Esophagus squamous epithelium (tissue), 4 donors: ENCODE results near the gene SUSD1.

ENCODE experiments used
- CTCF ChIP-seq, 6 experiments: fragments of 450-650 bp in 4 of 6; fragments of 200-600 bp in 2 of 6; sonication (generic) in 2 of 6; IDR thresholded peaks; one replicate each; pipeline ENCODE4 v1.5.1; 2016 to 2019; ENCODE audit warnings: antibody characterized with exemption in 6 of 6, mild to moderate bottlenecking in 4 of 6, moderate library complexity in 4 of 6
- POLR2A ChIP-seq, 4 donors: fragments of 450-650 bp; IDR thresholded peaks; one replicate each; pipeline ENCODE4 v1.6.1; 2017; ENCODE audit warnings: antibody characterized with exemption in 4 of 4, mild to moderate bottlenecking in 4 of 4, moderate library complexity in 3 of 4

- TF ChIP-seq CTCF (IDR thresholded peaks at IDR 0.05) = no peak
- TF ChIP-seq POLR2A (IDR thresholded peaks at IDR 0.05) = no peak
Measured at GRCh38 chr9:112130997-112131396, 44.1 kb downstream of the SUSD1 start.
